CD4-positive, alpha-beta memory T cell (primary cell): ENCODE data around the gene ZRANB2. TPM values are rescaled to one million over a fixed set of nuclear protein-coding genes. Genes with fewer than 3 reads are reported as not detected.

ENCODE experiments used
- CTCF ChIA-PET: fragments of 350-600 bp; sonication (Branson Sonifier 250); formaldehyde crosslinking; loops from one replicate; lab custom pipeline; 2021; ENCODE audit warnings: inconsistent platforms; ENCODE audit not compliant: partially characterized antibody; lab: Charles Lee
- POLR2A ChIA-PET: fragments of 350-600 bp; sonication (Branson Sonifier 250); formaldehyde crosslinking; loops from one replicate; lab custom pipeline; 2021; ENCODE audit not compliant: partially characterized antibody; lab: Charles Lee
- DNase-seq, 5 donors: peaks; one replicate each; pipeline versions ENCODE4 v3.0.0 to v3.0.0-alpha.2; 2020 to 2022; ENCODE audit warnings: mixed read lengths in 1 of 5
- H3K27ac ChIP-seq: one replicate; pipeline ENCODE4 v1.7.0; 2013; ENCODE audit warnings: low read depth, low read length
- H3K27me3 ChIP-seq: 2 replicates; pipeline ENCODE4 v1.7.0; 2013; ENCODE audit warnings: mild to moderate bottlenecking, low read length, moderate library complexity; ENCODE audit not compliant: insufficient read depth
- H3K36me3 ChIP-seq: 2 replicates; pipeline ENCODE4 v1.7.0; 2013; ENCODE audit warnings: mild to moderate bottlenecking, low read length, moderate library complexity; ENCODE audit not compliant: insufficient read depth
- H3K4me1 ChIP-seq: 2 replicates; pipeline ENCODE4 v1.7.0; 2013; ENCODE audit warnings: mild to moderate bottlenecking, low read length, moderate library complexity; ENCODE audit not compliant: insufficient read depth
- H3K4me3 ChIP-seq, 2 donors: one replicate each; pipeline ENCODE4 v1.7.0; 2013; ENCODE audit warnings: low read length in 2 of 2, mild to moderate bottlenecking in 1 of 2
- H3K9me3 ChIP-seq, 2 donors: one replicate each; pipeline ENCODE4 v1.7.0; 2013; ENCODE audit warnings: low read length in 2 of 2, control low read depth in 1 of 2; ENCODE audit not compliant: control insufficient read depth in 1 of 2
- H3K27ac Mint-ChIP-seq, 7 donors: one replicate each; pipeline ENCODE4 v1.8.0; 2020 to 2021; ENCODE audit warnings: mixed read lengths in 7 of 7, mild to moderate bottlenecking in 6 of 7, inconsistent platforms in 3 of 7, moderate library complexity in 3 of 7
- H3K27me3 Mint-ChIP-seq, 2 donors: one replicate each; pipeline ENCODE4 v1.8.0; 2020 to 2021; ENCODE audit warnings: mixed read lengths in 2 of 2
- H3K36me3 Mint-ChIP-seq, 2 donors: one replicate each; pipeline ENCODE4 v1.8.0; 2020 to 2021; ENCODE audit warnings: mixed read lengths in 2 of 2, inconsistent platforms in 1 of 2, mild to moderate bottlenecking in 1 of 2
- H3K4me1 Mint-ChIP-seq, 4 donors: one replicate each; pipeline ENCODE4 v1.8.0; 2020 to 2021; ENCODE audit warnings: mixed read lengths in 4 of 4, mild to moderate bottlenecking in 1 of 4
- H3K4me3 Mint-ChIP-seq, 8 donors: one replicate each; pipeline ENCODE4 v1.8.0; 2020 to 2021; ENCODE audit warnings: mixed read lengths in 8 of 8, mild to moderate bottlenecking in 7 of 8, moderate library complexity in 6 of 8, inconsistent platforms in 3 of 8
- H3K9me3 Mint-ChIP-seq, 8 donors: one replicate each; pipeline ENCODE4 v1.8.0; 2020 to 2021; ENCODE audit warnings: mixed read lengths in 8 of 8, mild to moderate bottlenecking in 5 of 8, inconsistent platforms in 3 of 8, moderate library complexity in 1 of 8
- intact Hi-C: fragments of 100-400 bp; cut with micrococcal nuclease; formaldehyde crosslinking; loops from one replicate; pipeline ENCODE4 v1.15.1; 2023
- polyA plus RNA-seq, 2 donors: library from polyadenylated mRNA; unstranded; fragments of 300-500 nt; fragmentation: Illumina TruSeq; gene quantifications; one replicate each; pipeline ENCODE4 v1.2.3, GENCODE V29; 2021
- total RNA-seq, 2 experiments: library from RNA; stranded (reverse); gene quantifications; one replicate each; pipeline ENCODE4 v1.2.3, GENCODE V29; 2021

Gene ZRANB2
- total and polyA plus RNA-seq, 4 experiments from 2014 or later: 45.5 to 159 (median 104) TPM

DNA sequence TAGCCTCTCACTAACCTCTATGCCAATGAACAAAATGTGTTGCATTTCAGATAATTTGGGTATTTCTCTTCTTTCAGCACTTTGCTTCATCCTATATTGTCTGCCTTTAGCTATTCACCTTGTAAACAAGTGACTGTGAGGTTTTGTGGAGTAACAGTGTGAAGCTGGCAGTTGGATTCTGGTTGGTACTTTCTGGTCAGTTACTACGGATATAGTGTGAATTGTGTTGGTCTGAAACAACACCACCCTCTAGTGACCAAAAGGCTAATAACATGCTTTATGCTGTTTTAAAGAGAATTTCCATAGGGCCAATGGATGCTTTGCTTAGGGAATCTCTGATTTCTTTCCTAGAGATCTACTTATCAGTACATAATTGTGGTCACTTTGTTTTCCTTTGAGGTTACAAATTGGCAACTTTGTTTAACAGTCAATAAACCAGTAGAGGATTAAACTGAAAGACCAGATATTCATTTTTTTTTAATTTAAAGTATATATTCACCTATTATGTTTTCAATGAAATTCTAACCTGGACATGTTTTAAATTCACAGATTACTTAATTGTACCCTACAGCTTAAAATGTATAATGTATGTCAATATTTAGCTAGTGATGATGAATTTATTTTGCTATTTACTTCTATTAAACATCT is 30.8 kb downstream of the ZRANB2 start:
- ChIA-PET POLR2A (interaction anchor here (1.1 kb wide), 1 partner anchor 31 kb away, joined by 4 read pairs; the partner anchor contains the start of gene ZRANB2), CTCF (interaction anchor here (0.7 to 1.2 kb wide), 4 partner anchors 9 to 44 kb away, joined by 3 read pairs; no protein-coding TSS in a partner anchor)
- H3K9me3 ChIP-seq: no peaks in the 10 kb centered on the region
- H3K27ac Mint-ChIP-seq: no peak overlapping the region
- H3K4me1 Mint-ChIP-seq: peaks cover 12 to 23% (median 19%) of the 10 kb centered on the region in 4 donors
- peak in 4 of 5 donors; percentile 32 to 46 (median 42) for DNase-seq
- peaks cover 23 to 33% of the 10 kb centered on the region in 2 donors for H3K27me3 Mint-ChIP-seq
- H3K36me3 ChIP-seq: no peaks in the 10 kb centered on the region
- H3K27ac ChIP-seq: no peak overlapping the region
- H3K4me3 Mint-ChIP-seq: peak overlapping the region in 1 of 8 donors; percentile 7
- intact Hi-C loops: loop anchor here (1.0 to 2.0 kb wide), 2 partner anchors 31 to 917 kb away; partner anchors contain the start of gene ZRANB2
- H3K36me3 Mint-ChIP-seq: no peaks in the 10 kb centered on the region
- H3K4me1 ChIP-seq: peaks cover 17% of the 10 kb centered on the region
- peaks cover 30% of the 10 kb centered on the region for H3K27me3 ChIP-seq
- H3K4me3 ChIP-seq: no peak overlapping the region
- no peaks in the 10 kb centered on the region for H3K9me3 Mint-ChIP-seq

DNA sequence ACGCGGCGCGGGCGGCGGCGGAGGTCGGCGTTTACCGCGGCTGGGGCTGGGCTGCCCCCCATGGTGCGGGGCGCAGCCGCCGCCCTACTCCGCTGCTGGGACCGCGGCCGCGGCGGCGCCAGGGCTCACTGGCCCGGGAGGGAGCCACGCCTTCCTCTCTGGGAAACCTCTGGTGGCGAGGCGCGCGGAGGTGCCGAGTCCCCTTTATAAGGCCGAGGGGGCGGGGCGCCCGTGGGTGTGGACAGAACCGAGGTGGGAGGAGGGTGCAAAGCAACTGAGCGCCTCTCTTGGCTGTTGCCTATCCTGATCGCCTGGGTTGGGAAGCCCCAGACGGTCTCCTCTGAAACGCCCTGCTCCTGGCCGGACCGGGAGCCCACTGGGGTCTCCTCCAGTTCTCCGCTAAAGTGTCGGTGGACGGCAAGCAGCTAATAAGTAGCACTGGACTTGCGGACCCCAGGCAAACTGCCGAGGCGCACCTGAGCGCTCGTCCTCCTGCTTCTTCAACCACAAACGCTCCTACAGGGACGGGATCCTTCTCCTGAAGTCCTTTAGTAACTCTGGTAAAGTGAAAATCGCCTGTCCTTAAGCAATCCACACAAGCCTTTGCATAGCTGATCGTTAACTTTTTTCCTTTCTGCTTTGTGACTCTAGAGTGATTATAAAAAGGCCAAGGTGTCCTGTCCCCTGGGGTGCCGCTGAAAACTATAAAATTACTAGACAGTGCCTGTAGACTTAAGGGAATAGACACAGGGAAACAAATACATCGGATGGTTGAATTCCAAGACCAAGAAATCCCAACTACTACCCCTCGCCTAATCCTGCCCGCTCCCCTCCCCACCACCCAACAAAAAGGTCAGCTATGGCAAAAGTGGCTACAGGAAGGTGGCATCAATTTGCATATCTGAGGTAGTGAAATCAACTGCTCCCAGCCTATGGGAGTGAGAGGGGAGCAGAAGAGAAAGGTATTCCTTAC is 32.9 kb downstream of the ZRANB2 start, which contains the start of gene PTGER3:
TSS of gene PTGER3 (minus strand) at position 182 of the 973 bp plus-strand sequence. CDS start 239 bp downstream, outside the sequence.
- H3K4me3 Mint-ChIP-seq: peak within 1 kb of the TSS; percentile 78 to 89 (median 85)
- peaks cover 23 to 34% of the 10 kb centered on the region in 2 donors for H3K27me3 Mint-ChIP-seq
- H3K27ac Mint-ChIP-seq: peak within 1 kb of the TSS in 3 of 7 donors; percentile 13 to 68 (median 65)
- H3K4me1 Mint-ChIP-seq: peaks cover 12 to 23% (median 19%) of the 10 kb centered on the region in 4 donors
- peaks cover 31% of the 10 kb centered on the region for H3K27me3 ChIP-seq
- H3K36me3 ChIP-seq: no peaks in the 10 kb centered on the region
- intact Hi-C loops: no loop called here
- CTCF ChIA-PET: no interaction called here
- DNase-seq: peak in 3 of 5 donors; percentile 18 to 58 (median 21)
- no peaks in the 10 kb centered on the region for H3K9me3 ChIP-seq
- no peaks in the 10 kb centered on the region for H3K36me3 Mint-ChIP-seq
- POLR2A ChIA-PET: interaction anchor here (0.9 kb wide), 1 partner anchor 34 kb away, joined by 3 read pairs; no protein-coding TSS in a partner anchor
- no peaks in the 10 kb centered on the region for H3K9me3 Mint-ChIP-seq
- no peak within 1 kb of the TSS for H3K27ac ChIP-seq
- peaks cover 17% of the 10 kb centered on the region for H3K4me1 ChIP-seq
- peak within 1 kb of the TSS in 1 of 2 donors; percentile 29 for H3K4me3 ChIP-seq

DNA sequence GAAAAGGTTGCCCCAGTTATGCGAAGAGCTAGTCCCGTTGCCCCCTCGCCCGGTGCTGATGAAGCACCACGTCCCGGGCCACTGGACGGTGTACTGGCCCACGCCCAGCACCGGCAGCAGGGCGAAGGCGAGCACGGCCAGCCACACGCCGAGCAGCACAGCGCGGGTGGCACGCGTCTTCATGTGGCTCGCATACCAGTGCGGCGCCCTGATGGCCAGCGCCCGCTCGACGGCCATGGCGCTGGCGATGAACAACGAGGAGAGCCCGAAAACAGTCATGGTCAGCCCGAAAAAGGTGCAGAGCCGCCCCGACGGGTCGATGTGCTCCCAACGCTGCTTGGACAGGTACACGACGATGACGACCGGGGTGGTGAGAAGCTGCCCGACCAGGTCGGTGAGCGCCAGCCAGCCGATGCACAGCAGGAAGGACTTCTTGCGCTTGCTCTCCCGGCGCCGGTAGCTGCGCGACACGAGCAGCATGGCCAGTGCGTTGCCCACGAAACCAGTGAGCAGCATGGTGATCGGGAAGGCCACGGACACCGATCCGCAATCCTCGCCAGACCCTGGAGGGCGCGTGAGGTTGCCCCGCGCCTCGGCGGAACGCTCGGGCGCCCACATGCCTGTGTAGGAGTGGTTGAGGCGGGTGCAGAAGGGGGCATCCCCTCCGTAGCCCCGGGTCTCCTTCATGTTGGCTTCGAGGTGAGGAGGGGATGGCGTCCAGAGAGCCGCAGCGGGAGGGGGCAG is 33.8 kb downstream of the ZRANB2 start:
- Mint-ChIP-seq H3K27me3 (peaks cover 24 to 34% of the 10 kb centered on the region in 2 donors), H3K36me3 (no peaks in the 10 kb centered on the region), H3K27ac (peak overlapping the region in 1 of 7 donors; percentile 13), H3K4me1 (peaks cover 12 to 23% (median 19%) of the 10 kb centered on the region in 4 donors), H3K4me3 (peak overlapping the region; percentile 78 to 89 (median 85)), H3K9me3 (no peaks in the 10 kb centered on the region)
- CTCF ChIA-PET: interaction anchor here (1.5 kb wide), 1 partner anchor 519 kb away, joined by 3 read pairs; no protein-coding TSS in a partner anchor
- Histone ChIP-seq H3K9me3 (no peaks in the 10 kb centered on the region), H3K4me1 (peaks cover 17% of the 10 kb centered on the region), H3K4me3 (peak overlapping the region in 1 of 2 donors; percentile 29), H3K36me3 (no peaks in the 10 kb centered on the region), H3K27me3 (peaks cover 31% of the 10 kb centered on the region), H3K27ac (no peak overlapping the region)
- DNase-seq: peak in 4 of 5 donors; percentile 19 to 29 (median 24)
- intact Hi-C loops: no loop called here
- POLR2A ChIA-PET: interaction anchor here (0.7 to 0.9 kb wide), 2 partner anchors 34 to 35 kb away, joined by 3 read pairs; partner anchors contain the start of gene ZRANB2

DNA sequence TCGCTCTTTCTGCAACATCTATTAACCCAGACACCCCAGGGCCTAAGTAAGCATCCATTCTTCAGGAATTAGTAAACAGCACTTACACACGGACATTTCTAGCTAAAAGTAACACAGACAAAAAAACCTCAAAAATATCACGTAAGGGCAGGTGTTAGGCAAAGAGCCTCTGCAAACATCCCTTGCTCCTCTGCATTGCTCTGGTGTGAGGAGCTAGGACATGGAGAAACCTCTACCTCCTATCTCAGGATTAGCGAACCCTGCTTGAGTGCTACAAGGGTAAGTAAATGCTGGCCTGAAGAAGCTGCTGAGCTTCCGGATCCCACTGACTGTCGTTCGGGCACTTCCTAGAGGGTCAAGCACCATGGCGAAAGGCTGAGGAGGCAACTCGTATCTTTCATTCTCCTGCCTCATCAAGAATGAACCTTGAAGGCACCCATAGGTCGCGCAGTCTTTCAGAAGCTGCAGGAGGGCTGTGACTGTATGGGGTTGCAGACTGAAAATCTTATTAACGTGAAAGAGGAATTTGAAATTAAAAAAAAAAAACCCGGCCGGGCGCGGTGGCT is 35.3 kb downstream of the ZRANB2 start:
- ChIA-PET CTCF (interaction anchor here (1.5 kb wide), 1 partner anchor 517 kb away, joined by 3 read pairs; no protein-coding TSS in a partner anchor), POLR2A (no interaction called here)
- H3K27me3 Mint-ChIP-seq: peaks cover 31 to 44% of the 10 kb centered on the region in 2 donors
- peaks cover 14 to 23% (median 19%) of the 10 kb centered on the region in 4 donors for H3K4me1 Mint-ChIP-seq
- intact Hi-C loops: no loop called here
- H3K4me1 ChIP-seq: peaks cover 17% of the 10 kb centered on the region
- H3K27ac Mint-ChIP-seq: peak overlapping the region in 1 of 7 donors; percentile 74
- no peaks in the 10 kb centered on the region for H3K9me3 ChIP-seq
- H3K9me3 Mint-ChIP-seq: no peaks in the 10 kb centered on the region
- H3K27ac ChIP-seq: no peak overlapping the region
- no peaks in the 10 kb centered on the region for H3K36me3 ChIP-seq
- DNase-seq: no peak
- H3K4me3 ChIP-seq: no peak overlapping the region
- H3K27me3 ChIP-seq: peaks cover 31% of the 10 kb centered on the region
- no peaks in the 10 kb centered on the region for H3K36me3 Mint-ChIP-seq
- peak overlapping the region in 5 of 8 donors; percentile 6 to 64 (median 56) for H3K4me3 Mint-ChIP-seq

DNA sequence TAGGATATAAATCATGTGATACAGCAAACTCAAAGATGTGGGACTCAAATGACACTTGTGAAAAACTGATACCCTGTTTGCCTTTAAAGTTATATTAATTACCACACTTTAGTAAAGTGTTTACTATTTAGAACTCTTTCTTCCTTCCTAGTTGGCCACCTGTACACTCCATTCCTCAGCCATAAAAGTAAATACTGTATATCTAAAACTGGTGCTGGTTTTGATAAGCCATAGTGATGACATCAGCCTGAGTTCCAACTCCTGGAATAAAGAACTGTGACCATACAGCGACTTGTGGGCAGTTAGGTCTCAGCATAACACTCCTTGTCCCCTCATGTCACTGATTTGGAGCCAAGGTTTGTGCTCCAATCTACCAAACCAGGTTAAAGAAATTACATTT is 36.0 kb downstream of the ZRANB2 start:
- no peaks in the 10 kb centered on the region for H3K9me3 ChIP-seq
- peaks cover 32 to 43% of the 10 kb centered on the region in 2 donors for H3K27me3 Mint-ChIP-seq
- ChIA-PET POLR2A (no interaction called here), CTCF (no interaction called here)
- H3K27me3 ChIP-seq: peaks cover 31% of the 10 kb centered on the region
- no peak for DNase-seq
- H3K4me3 Mint-ChIP-seq: no peak overlapping the region
- H3K4me3 ChIP-seq: no peak overlapping the region
- peaks cover 17% of the 10 kb centered on the region for H3K4me1 ChIP-seq
- intact Hi-C loops: no loop called here
- no peak overlapping the region for H3K27ac Mint-ChIP-seq
- H3K4me1 Mint-ChIP-seq: peaks cover 11 to 23% (median 18%) of the 10 kb centered on the region in 4 donors
- H3K9me3 Mint-ChIP-seq: no peaks in the 10 kb centered on the region
- no peak overlapping the region for H3K27ac ChIP-seq
- H3K36me3 Mint-ChIP-seq: no peaks in the 10 kb centered on the region
- no peaks in the 10 kb centered on the region for H3K36me3 ChIP-seq

DNA sequence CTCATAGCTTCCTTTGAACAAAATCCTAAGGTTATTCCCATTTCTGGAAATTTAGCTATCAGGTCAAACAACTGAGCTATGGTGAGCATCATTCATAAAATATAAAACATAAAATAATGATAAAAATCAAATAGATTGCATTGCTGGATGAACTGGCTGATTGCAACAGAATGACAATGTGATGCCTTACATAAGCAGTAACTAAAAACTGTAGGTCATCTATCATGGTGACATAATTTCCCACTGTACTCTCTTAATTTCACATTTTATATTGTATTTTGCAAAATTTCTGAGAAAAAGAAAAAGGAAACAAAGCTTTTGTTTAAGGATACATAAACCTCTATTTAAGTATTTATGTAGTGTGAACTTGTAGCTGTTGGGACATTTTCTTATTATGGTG is 37.8 kb downstream of the ZRANB2 start:
- Histone ChIP-seq H3K27ac (no peak overlapping the region), H3K4me1 (peaks cover 17% of the 10 kb centered on the region), H3K27me3 (peaks cover 21% of the 10 kb centered on the region), H3K9me3 (no peaks in the 10 kb centered on the region), H3K4me3 (no peak overlapping the region), H3K36me3 (no peaks in the 10 kb centered on the region)
- ChIA-PET CTCF (interaction anchor here (0.7 kb wide), 1 partner anchor 9 kb away, joined by 3 read pairs; no protein-coding TSS in a partner anchor), POLR2A (no interaction called here)
- Mint-ChIP-seq H3K4me1 (peaks cover 10 to 21% (median 15%) of the 10 kb centered on the region in 4 donors), H3K4me3 (no peak overlapping the region), H3K9me3 (no peaks in the 10 kb centered on the region), H3K27me3 (peaks cover 31 to 40% of the 10 kb centered on the region in 2 donors), H3K36me3 (no peaks in the 10 kb centered on the region), H3K27ac (no peak overlapping the region)
- no peak for DNase-seq
- intact Hi-C loops: no loop called here
